Osteoblast (primary cell): ENCODE results near the gene C11orf71. TPM values are rescaled to one million over a fixed set of nuclear protein-coding genes. Genes with fewer than 3 reads are reported as not detected.

Source experiments
- DNase-seq: peaks from one replicate; pipeline ENCODE4 v3.0.0; 2011; ENCODE audit warnings: low spot score, mixed read lengths; ENCODE audit not compliant: insufficient read length; ENCODE audit errors: missing footprints
- H2AFZ ChIP-seq: 2 replicates; pipeline ENCODE4 v1.6.0; 2011; ENCODE audit warnings: mild to moderate bottlenecking, low read length
- H3K27ac ChIP-seq: 2 replicates; pipeline ENCODE4 v1.5.1; 2011; ENCODE audit warnings: mild to moderate bottlenecking, low read depth, low read length, moderate library complexity
- H3K27me3 ChIP-seq: 2 replicates; pipeline ENCODE4 v1.6.0; 2012; ENCODE audit warnings: mild to moderate bottlenecking, control low read depth, inconsistent platforms, low read length, moderate library complexity; ENCODE audit not compliant: insufficient read depth
- H3K36me3 ChIP-seq: 2 replicates; pipeline ENCODE4 v1.5.1; 2011; ENCODE audit warnings: mild to moderate bottlenecking, low read length, control low read depth, moderate library complexity; ENCODE audit not compliant: insufficient read depth
- H3K4me1 ChIP-seq: 2 replicates; pipeline ENCODE4 v1.5.1; 2011; ENCODE audit warnings: mild to moderate bottlenecking, low read length, control low read depth, moderate library complexity; ENCODE audit not compliant: insufficient read depth
- H3K4me2 ChIP-seq: 2 replicates; pipeline ENCODE4 v1.6.0; 2011; ENCODE audit warnings: mild to moderate bottlenecking, low read length; ENCODE audit not compliant: insufficient read depth
- H3K4me3 ChIP-seq: fragments of 200-600 bp; sonication (generic); 3 replicates; pipeline ENCODE4 v1.5.1; 2012; ENCODE audit warnings: mild to moderate bottlenecking, low read length, inconsistent platforms; ENCODE audit not compliant: insufficient read depth
- H3K79me2 ChIP-seq: 2 replicates; pipeline ENCODE4 v1.6.0; 2012; ENCODE audit warnings: mild to moderate bottlenecking, low read length, control low read depth, inconsistent platforms; ENCODE audit not compliant: insufficient read depth
- H3K9me3 ChIP-seq: 2 replicates; pipeline ENCODE4 v1.5.1; 2011; ENCODE audit warnings: low read depth, low read length, control low read depth
- H4K20me1 ChIP-seq: 2 replicates; pipeline ENCODE4 v1.6.0; 2012; ENCODE audit warnings: mild to moderate bottlenecking, low read length, control low read depth; ENCODE audit not compliant: insufficient read depth
- CTCF ChIP-seq: IDR thresholded peaks from 2 replicates; pipeline ENCODE4 v1.5.1; 2011; ENCODE audit warnings: mild to moderate bottlenecking, low read depth, low read length, moderate library complexity; ENCODE audit errors: extremely low read depth
- total RNA-seq: library from RNA; depleted of rRNA; stranded (reverse); fragments of >200 nt; gene quantifications from 2 replicates; pipeline ENCODE4 v1.2.3, GENCODE V29; 2012

Gene C11orf71
- total RNA-seq, 1 donor: 3.3 TPM

DNA sequence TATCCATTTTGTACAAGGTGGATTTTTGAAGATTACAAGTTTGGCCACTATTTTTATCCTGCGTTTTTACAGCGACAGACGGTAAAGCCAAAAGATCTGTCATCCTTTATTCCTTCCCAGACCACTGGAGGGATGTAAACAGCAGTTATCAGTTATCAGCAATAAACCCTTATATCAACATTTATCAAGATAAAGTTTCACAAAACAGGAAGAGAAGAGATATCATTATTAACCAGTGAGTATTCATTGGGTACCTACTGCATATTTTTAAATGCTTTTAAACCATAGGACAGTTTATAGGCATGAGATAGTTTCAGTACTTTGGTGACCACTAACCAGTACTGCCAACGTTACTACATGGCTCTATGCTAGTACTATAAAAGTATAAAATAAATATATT is 33.1 kb upstream of the C11orf71 start:
- Histone ChIP-seq H3K4me3 (no peak overlapping the region), H3K4me1 (no peaks in the 10 kb centered on the region), H3K9me3 (no peaks in the 10 kb centered on the region), H3K79me2 (no peaks in the 10 kb centered on the region), H3K27me3 (no peaks in the 10 kb centered on the region), H3K27ac (no peak overlapping the region), H2AFZ (no peak overlapping the region), H3K4me2 (no peak overlapping the region), H4K20me1 (no peaks in the 10 kb centered on the region), H3K36me3 (no peaks in the 10 kb centered on the region)
- no peak for DNase-seq
- no peak for TF ChIP-seq CTCF

- H3K4me3 ChIP-seq: no peak overlapping the region
- TF ChIP-seq CTCF: no peak
Observed at GRCh38 chr11:114432893-114433292, 32.6 kb upstream of the C11orf71 start.

GRCh38 chr11:114430290-114430689 is 30.0 kb upstream of the C11orf71 start:
- Histone ChIP-seq H3K36me3 (no peaks in the 10 kb centered on the region), H3K27ac (no peak overlapping the region), H3K4me3 (no peak overlapping the region), H4K20me1 (no peaks in the 10 kb centered on the region), H3K4me1 (no peaks in the 10 kb centered on the region), H3K4me2 (no peak overlapping the region), H3K79me2 (no peaks in the 10 kb centered on the region), H3K27me3 (no peaks in the 10 kb centered on the region), H2AFZ (peak overlapping the region; percentile 6), H3K9me3 (no peaks in the 10 kb centered on the region)
- DNase-seq: no peak
- no peak for TF ChIP-seq CTCF

More at GRCh38 chr11:114432893-114433292, 32.6 kb upstream of the C11orf71 start:
- no peaks in the 10 kb centered on the region for H3K9me3 ChIP-seq
- H3K4me2 ChIP-seq: no peak overlapping the region
- no peaks in the 10 kb centered on the region for H3K27me3 ChIP-seq
- H3K79me2 ChIP-seq: no peaks in the 10 kb centered on the region
- H4K20me1 ChIP-seq: no peaks in the 10 kb centered on the region
- no peak overlapping the region for H3K27ac ChIP-seq
- H3K4me1 ChIP-seq: no peaks in the 10 kb centered on the region
- H2AFZ ChIP-seq: no peak overlapping the region
- DNase-seq: no peak
- no peaks in the 10 kb centered on the region for H3K36me3 ChIP-seq

DNA sequence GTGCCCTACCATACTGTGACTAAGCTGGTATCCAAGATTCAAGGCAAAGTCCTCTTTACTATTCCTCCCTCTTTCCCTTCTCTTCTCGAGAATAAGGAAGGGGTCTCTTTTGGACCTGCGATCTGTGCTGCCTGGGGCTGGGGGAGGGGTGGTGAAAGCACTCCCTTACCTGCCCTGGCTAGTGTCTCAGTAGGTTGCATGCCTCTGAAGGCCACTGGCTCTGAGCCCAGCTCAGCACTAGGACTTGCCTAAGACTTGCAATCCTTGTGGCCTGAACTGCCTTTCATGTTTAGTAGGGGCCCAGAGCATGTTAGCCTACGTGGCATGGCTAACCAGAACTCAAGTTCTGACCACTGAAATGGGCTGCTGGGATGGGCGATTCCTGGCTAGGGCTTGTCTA is 26.0 kb upstream of the C11orf71 start:
- Histone ChIP-seq H4K20me1 (no peaks in the 10 kb centered on the region), H3K79me2 (no peaks in the 10 kb centered on the region), H3K27ac (no peak overlapping the region), H3K27me3 (no peaks in the 10 kb centered on the region), H3K4me3 (no peak overlapping the region), H2AFZ (no peak overlapping the region), H3K36me3 (no peaks in the 10 kb centered on the region), H3K4me2 (no peak overlapping the region), H3K9me3 (no peaks in the 10 kb centered on the region), H3K4me1 (no peaks in the 10 kb centered on the region)
- TF ChIP-seq CTCF: no peak
- no peak for DNase-seq
